HepG2 (cell line): ENCODE data around the gene CD109. TPM values are rescaled to one million over a fixed set of nuclear protein-coding genes. Genes with fewer than 3 reads are reported as not detected.

Experiments used
- ATAC-seq: fragments of 200-7000 bp; cut with Tn5 transposase; 3 replicates; pipeline ENCODE4 v1.9.1; 2020; ENCODE audit warnings: mild to moderate bottlenecking, moderate library complexity
- BruUV-seq: library from RNA; stranded (reverse); fragments of 400-500 nt; replicated peaks from 2 replicates; lab custom pipeline; 2021; lab: Mats Ljungman, UMichigan
- CTCF ChIA-PET: fragments of 300-600 bp; formaldehyde crosslinking; extraction: SDS; loops from one replicate; lab custom pipeline; 2021; ENCODE audit warnings: low total read pairs, inconsistent platforms, low intra/inter-chr PET ratio; lab: Yijun Ruan, JAX
- POLR2A ChIA-PET: fragments of 350-600 bp; sonication (Branson Sonifier 250); formaldehyde crosslinking; loops from one replicate; lab custom pipeline; 2020; ENCODE audit warnings: antibody characterized with exemption, inconsistent platforms; lab: Yijun Ruan, JAX
- DNase-seq: peaks from one replicate; pipeline ENCODE4 v3.0.0-alpha.2; 2015; ENCODE audit warnings: low spot score
- FAIRE-seq: peaks from 3 replicates; lab custom pipeline; 2011; peaks lifted over from hg19 to GRCh38; lab: Jason Lieb, UNC
- H2AFZ ChIP-seq: one replicate; pipeline ENCODE4 v1.6.1; 2011; ENCODE audit warnings: low read length, inconsistent platforms
- H3K27ac ChIP-seq: fragments of 300-600 bp; 3 replicates; pipeline ENCODE4 v1.8.0; 2011; ENCODE audit warnings: mixed run types, mild to moderate bottlenecking, mixed read lengths, low read length, inconsistent platforms; ENCODE audit not compliant: insufficient read depth; ENCODE audit errors: extremely low read length
- H3K27me3 ChIP-seq, 2 experiments: fragments of 200-600 bp in 1 of 2; 2 replicates in 1 of 2; 3 replicates in 1 of 2; pipeline versions ENCODE4 v1.6.0 to v1.8.0; 2011; ENCODE audit warnings: low read length in 2 of 2, mild to moderate bottlenecking in 2 of 2, moderate library complexity in 2 of 2, inconsistent platforms in 1 of 2; ENCODE audit not compliant: insufficient read depth in 2 of 2, control insufficient read depth in 1 of 2
- H3K36me3 ChIP-seq, 2 experiments: fragments of 200-600 bp in 1 of 2; replicated peaks in 1 of 2; 2 replicates in 1 of 2; 3 replicates in 1 of 2; pipeline versions ENCODE4 v1.5.1 to v1.8.0; 2011; ENCODE audit warnings: low read length in 2 of 2, inconsistent platforms in 1 of 2; ENCODE audit not compliant: insufficient read depth in 2 of 2, control insufficient read depth in 1 of 2
- H3K4me1 ChIP-seq: 2 replicates; pipeline ENCODE4 v1.5.1; 2012; ENCODE audit warnings: low read length, inconsistent platforms; ENCODE audit not compliant: insufficient read depth
- H3K4me2 ChIP-seq: 2 replicates; pipeline ENCODE4 v1.6.0; 2011; ENCODE audit warnings: low read depth, low read length, inconsistent platforms
- H3K4me3 ChIP-seq, 3 experiments: fragments of 200-600 bp in 1 of 3; sonication (generic), shearing (Covaris generic) in 1 of 3; replicated peaks in 1 of 3; 2 replicates each; pipeline ENCODE4 v1.5.1; 2011 to 2016; ENCODE audit warnings: low read length in 3 of 3, inconsistent platforms in 2 of 3, low read depth in 2 of 3, mild to moderate bottlenecking in 2 of 3, control low read depth in 1 of 3, mixed read lengths in 1 of 3; ENCODE audit not compliant: insufficient read depth in 1 of 3
- H3K79me2 ChIP-seq: one replicate; pipeline ENCODE4 v1.6.1; 2011; ENCODE audit warnings: low read length, inconsistent platforms; ENCODE audit not compliant: insufficient read depth
- H3K9ac ChIP-seq: 2 replicates; pipeline ENCODE4 v1.6.0; 2011; ENCODE audit warnings: mild to moderate bottlenecking, low read depth, low read length, inconsistent platforms; ENCODE audit not compliant: insufficient read depth
- H3K9me3 ChIP-seq: 2 replicates; pipeline ENCODE4 v1.5.1; 2012; ENCODE audit warnings: mild to moderate bottlenecking, low read length
- H4K20me1 ChIP-seq: 2 replicates; pipeline ENCODE4 v1.6.0; 2011; ENCODE audit warnings: inconsistent platforms, mild to moderate bottlenecking, low read length, moderate library complexity; ENCODE audit not compliant: insufficient read depth
- ARNTL ChIP-seq: sonication (generic); formaldehyde crosslinking; IDR thresholded peaks from 2 replicates; pipeline ENCODE4 v1.4.0; 2020; ENCODE audit warnings: mild to moderate bottlenecking, missing genetic modification reagents
- ELF4 ChIP-seq: sonication (generic); formaldehyde crosslinking; IDR thresholded peaks from 2 replicates; pipeline ENCODE4 v1.5.0; 2020; ENCODE audit warnings: missing genetic modification reagents, mild to moderate bottlenecking, moderate library complexity, borderline replicate concordance
- KDM1A ChIP-seq: IDR thresholded peaks from 2 replicates; pipeline ENCODE4 v1.6.1; 2016; ENCODE audit warnings: missing compliant biosample characterization
- MTA1 ChIP-seq: sonication (generic); formaldehyde crosslinking; IDR thresholded peaks from 2 replicates; pipeline ENCODE4 v1.4.0; 2020; ENCODE audit warnings: missing genetic modification reagents, mild to moderate bottlenecking, borderline replicate concordance
- NR2F2 ChIP-seq: IDR thresholded peaks from 2 replicates; pipeline ENCODE4 v1.6.1; 2012; ENCODE audit warnings: low read depth, inconsistent platforms, borderline replicate concordance
- ZNF432 ChIP-seq: sonication (generic); formaldehyde crosslinking; IDR thresholded peaks from 2 replicates; pipeline ENCODE4 v1.5.0; 2020; ENCODE audit warnings: missing genetic modification reagents, mild to moderate bottlenecking, borderline replicate concordance
- ZNF557 ChIP-seq: sonication (generic); formaldehyde crosslinking; IDR thresholded peaks from 2 replicates; pipeline ENCODE4 v1.4.0; 2020; ENCODE audit warnings: missing genetic modification reagents
- WGBS: methylation state at CpG from one replicate; pipeline ENCODE4 v1.1.6; 2017; ENCODE audit warnings: low lambda C conversion rate; 5-methylcytosine and 5-hydroxymethylcytosine counted together
- in situ Hi-C: cut with HindIII; loops from 2 replicates; pipeline ENCODE4 v1.10.0; 2017; ENCODE audit warnings: low pct_unique_long_range_greater_than_20kb; ENCODE audit not compliant: extremely low pct_ligation_motif_present
- intact Hi-C: fragments of 100-400 bp; cut with micrococcal nuclease; formaldehyde crosslinking; loops from one replicate; pipeline ENCODE4 v1.10.0; 2022; ENCODE audit not compliant: unreplicated experiment
- polyA plus RNA-seq, 8 experiments: library from polyadenylated mRNA; depleted of rRNA in 3 of 8; stranded (reverse) in 7 of 8; unstranded in 1 of 8; fragments of >200 nt; fragmentation: Illumina TruSeq in 4 of 8; extraction: Trizol in 4 of 8; gene quantifications; 2 replicates each; pipeline versions ENCODE4 v1.2.1 to v1.2.3, GENCODE V29; 2011 to 2016; ENCODE audit warnings: low read depth in 4 of 8, missing spikeins in 1 of 8, mixed read lengths in 1 of 8; ENCODE audit not compliant: insufficient read depth in 1 of 8
- total RNA-seq, 5 experiments: library from RNA; depleted of rRNA; stranded (reverse); fragments of >200 nt; fragmentation: Illumina TruSeq; extraction: Trizol; gene quantifications; 2 replicates each; pipeline ENCODE4 v1.2.3, GENCODE V29; 2016; ENCODE audit warnings: low read depth in 1 of 5
- TF ChIP-seq, protein P1 (sequence below): sonication (generic); formaldehyde crosslinking; IDR thresholded peaks from 2 replicates; pipeline ENCODE4 v1.5.0; 2020; ENCODE audit warnings: mild to moderate bottlenecking, missing genetic modification reagents
- TF ChIP-seq, protein P2 (sequence below): fragments of 450-650 bp; IDR thresholded peaks from 2 replicates; pipeline ENCODE4 v1.6.1; 2016

CD109 gene
- total and polyA plus RNA-seq, 2 of the 13 experiments (the other 11 are each of a cell fraction or from before 2014, with no cell fraction given) = 0.93 to 2.1 TPM

DNA sequence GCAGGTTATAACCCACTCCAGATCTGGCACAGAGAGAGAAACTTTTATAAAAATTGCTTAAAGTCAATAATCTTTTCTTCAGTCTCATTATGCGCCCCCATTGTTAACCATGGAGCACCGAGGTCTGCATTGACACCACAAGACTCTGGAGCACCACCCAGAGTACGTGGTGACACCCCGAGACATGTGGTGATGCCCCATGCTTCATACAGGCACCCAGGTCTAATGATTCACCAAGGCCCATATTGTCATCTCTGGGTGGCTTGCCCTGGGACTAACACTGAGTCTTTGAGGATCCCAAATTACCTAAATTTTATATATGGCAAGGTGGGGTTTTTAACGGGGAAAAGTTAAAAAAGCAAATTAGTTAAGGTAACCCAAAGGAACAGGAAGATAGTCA lies 31.1 kb downstream of the CD109 start:
- H3K9me3 ChIP-seq = no peaks in the 10 kb centered on the region
- H4K20me1 ChIP-seq = no peaks in the 10 kb centered on the region
- 86% methylated on average over 5 of the region's 5 CpGs for WGBS
- H3K27me3 ChIP-seq = no peaks in the 10 kb centered on the region
- ChIA-PET POLR2A (no interaction called here), CTCF (no interaction called here)
- no peaks in the 10 kb centered on the region for H3K4me1 ChIP-seq
- no peak for ATAC-seq
- H3K36me3 ChIP-seq = no peaks in the 10 kb centered on the region
- no peak overlapping the region for H3K4me3 ChIP-seq
- no peak overlapping the region for H3K27ac ChIP-seq
- TF ChIP-seq KDM1A (CRISPR knock-in tag) (no peak), ZNF557 (CRISPR knock-in tag) (no peak), ELF4 (no peak), ARNTL (CRISPR knock-in tag) (no peak), ZNF432 (CRISPR knock-in tag) (no peak), MTA1 (CRISPR knock-in tag) (no peak), NR2F2 (no peak)
- TF ChIP-seq, protein P1, sequence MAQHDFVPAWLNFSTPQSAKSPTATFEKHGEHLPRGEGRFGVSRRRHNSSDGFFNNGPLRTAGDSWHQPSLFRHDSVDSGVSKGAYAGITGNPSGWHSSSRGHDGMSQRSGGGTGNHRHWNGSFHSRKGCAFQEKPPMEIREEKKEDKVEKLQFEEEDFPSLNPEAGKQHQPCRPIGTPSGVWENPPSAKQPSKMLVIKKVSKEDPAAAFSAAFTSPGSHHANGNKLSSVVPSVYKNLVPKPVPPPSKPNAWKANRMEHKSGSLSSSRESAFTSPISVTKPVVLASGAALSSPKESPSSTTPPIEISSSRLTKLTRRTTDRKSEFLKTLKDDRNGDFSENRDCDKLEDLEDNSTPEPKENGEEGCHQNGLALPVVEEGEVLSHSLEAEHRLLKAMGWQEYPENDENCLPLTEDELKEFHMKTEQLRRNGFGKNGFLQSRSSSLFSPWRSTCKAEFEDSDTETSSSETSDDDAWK (CRISPR knock-in tag) = no peak
- TF ChIP-seq, protein P2, sequence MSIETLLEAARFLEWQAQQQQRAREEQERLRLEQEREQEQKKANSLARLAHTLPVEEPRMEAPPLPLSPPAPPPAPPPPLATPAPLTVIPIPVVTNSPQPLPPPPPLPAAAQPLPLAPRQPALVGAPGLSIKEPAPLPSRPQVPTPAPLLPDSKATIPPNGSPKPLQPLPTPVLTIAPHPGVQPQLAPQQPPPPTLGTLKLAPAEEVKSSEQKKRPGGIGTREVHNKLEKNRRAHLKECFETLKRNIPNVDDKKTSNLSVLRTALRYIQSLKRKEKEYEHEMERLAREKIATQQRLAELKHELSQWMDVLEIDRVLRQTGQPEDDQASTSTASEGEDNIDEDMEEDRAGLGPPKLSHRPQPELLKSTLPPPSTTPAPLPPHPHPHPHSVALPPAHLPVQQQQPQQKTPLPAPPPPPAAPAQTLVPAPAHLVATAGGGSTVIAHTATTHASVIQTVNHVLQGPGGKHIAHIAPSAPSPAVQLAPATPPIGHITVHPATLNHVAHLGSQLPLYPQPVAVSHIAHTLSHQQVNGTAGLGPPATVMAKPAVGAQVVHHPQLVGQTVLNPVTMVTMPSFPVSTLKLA = no peak
- no TSS peak for BruUV-seq
- H3K79me2 ChIP-seq = no peaks in the 10 kb centered on the region
- in situ Hi-C loops (loop anchor here (25.0 kb wide), 1 partner anchor 1485 kb away; the partner anchor contains the start of gene COL12A1), intact Hi-C loops (no loop called here)
- H3K9ac ChIP-seq = no peak overlapping the region
- no peak for DNase-seq
- no peak for FAIRE-seq
- H2AFZ ChIP-seq = no peak overlapping the region
- H3K4me2 ChIP-seq = no peak overlapping the region
